Stimulated activated effector memory CD8-positive, alpha-beta T cell treated with anti-CD3 and anti-CD28 coated beads, Interleukin-12 subunit alpha, Interleukin-12 subunit beta, amount 100 ng/mL, for 72 hours (primary cell): ENCODE data around the gene ZNF76.

Experiments used
- ATAC-seq: fragments of 150-1000 bp; cut with Tn5 transposase; 2 replicates; pipeline ENCODE4 v1.10.0; 2021
- DNase-seq, 2 donors: peaks; one replicate each; pipeline ENCODE4 v3.0.0; 2021 to 2022; ENCODE audit warnings: low spot score in 2 of 2
- H3K27ac Mint-ChIP-seq: one replicate; pipeline ENCODE4 v1.8.0; 2022; ENCODE audit warnings: mild to moderate bottlenecking, mixed read lengths
- H3K36me3 Mint-ChIP-seq: one replicate; pipeline ENCODE4 v1.8.0; 2022; ENCODE audit warnings: mild to moderate bottlenecking, mixed read lengths
- H3K4me1 Mint-ChIP-seq: one replicate; pipeline ENCODE4 v1.8.0; 2022; ENCODE audit warnings: mixed read lengths
- H3K4me3 Mint-ChIP-seq: one replicate; pipeline ENCODE4 v1.8.0; 2022; ENCODE audit warnings: mild to moderate bottlenecking, mixed read lengths
- H3K9me3 Mint-ChIP-seq: one replicate; pipeline ENCODE4 v1.8.0; 2022; ENCODE audit warnings: mixed read lengths

Gene ZNF76

GRCh38 chr6:35275744-35276260, 16.3 kb downstream of the ZNF76 start:
- Mint-ChIP-seq H3K27ac (no peak overlapping the region), H3K4me3 (no peak overlapping the region)

GRCh38 chr6:35278708-35279107, 19.2 kb downstream of the ZNF76 start:
- H3K9me3 Mint-ChIP-seq = no peaks in the 10 kb centered on the region
- DNase-seq = no peak
- peaks cover 30% of the 10 kb centered on the region for H3K36me3 Mint-ChIP-seq
- H3K4me3 Mint-ChIP-seq = no peak overlapping the region
- no peak overlapping the region for H3K27ac Mint-ChIP-seq
- H3K4me1 Mint-ChIP-seq = peaks cover 14% of the 10 kb centered on the region
- no peak for ATAC-seq

More at GRCh38 chr6:35275744-35276260, 16.3 kb downstream of the ZNF76 start:
- no peak for ATAC-seq
- no peak for DNase-seq
- Mint-ChIP-seq H3K4me1 (peaks cover 14% of the 10 kb centered on the region), H3K9me3 (no peaks in the 10 kb centered on the region), H3K36me3 (peaks cover 1% of the 10 kb centered on the region)

GRCh38 chr6:35280903-35281302, 21.4 kb downstream of the ZNF76 start:
- DNase-seq = no peak
- Mint-ChIP-seq H3K4me1 (peaks cover 6% of the 10 kb centered on the region), H3K27ac (peak overlapping the region; percentile 4), H3K36me3 (peaks cover 52% of the 10 kb centered on the region), H3K4me3 (no peak overlapping the region), H3K9me3 (no peaks in the 10 kb centered on the region)
- ATAC-seq = no peak

- Mint-ChIP-seq H3K4me1 (peaks cover 6% of the 10 kb centered on the region), H3K4me3 (no peak overlapping the region), H3K27ac (peak overlapping the region; percentile 26), H3K36me3 (peaks cover 68% of the 10 kb centered on the region), H3K9me3 (no peaks in the 10 kb centered on the region)
- DNase-seq = no peak
- no peak for ATAC-seq
Measured at GRCh38 chr6:35282472-35282871, 22.9 kb downstream of the ZNF76 start.

- H3K4me3 Mint-ChIP-seq = no peak overlapping the region
- H3K4me1 Mint-ChIP-seq = peaks cover 6% of the 10 kb centered on the region
- H3K36me3 Mint-ChIP-seq = peaks cover 77% of the 10 kb centered on the region
- ATAC-seq = no peak
- peak overlapping the region; percentile 26 for H3K27ac Mint-ChIP-seq
- H3K9me3 Mint-ChIP-seq = no peaks in the 10 kb centered on the region
- DNase-seq = no peak
Measured at GRCh38 chr6:35283361-35283760, 23.8 kb downstream of the ZNF76 start.

- Mint-ChIP-seq H3K4me3 (no peak overlapping the region), H3K4me1 (no peaks in the 10 kb centered on the region), H3K27ac (no peak overlapping the region), H3K9me3 (no peaks in the 10 kb centered on the region), H3K36me3 (peaks cover 87% of the 10 kb centered on the region)
- no peak for DNase-seq
- no peak for ATAC-seq
Measured at GRCh38 chr6:35287671-35288396, 28.3 kb downstream of the ZNF76 start.

GRCh38 chr6:35288834-35289233, 29.3 kb downstream of the ZNF76 start:
- Mint-ChIP-seq H3K36me3 (peaks cover 85% of the 10 kb centered on the region), H3K4me3 (no peak overlapping the region), H3K27ac (peak overlapping the region; percentile 35)

GRCh38 chr6:35291491-35291890, 32.0 kb downstream of the ZNF76 start:
- Mint-ChIP-seq H3K36me3 (peaks cover 84% of the 10 kb centered on the region), H3K27ac (no peak overlapping the region), H3K4me3 (no peak overlapping the region), H3K4me1 (peaks cover 6% of the 10 kb centered on the region), H3K9me3 (no peaks in the 10 kb centered on the region)
- ATAC-seq (no peak), DNase-seq (no peak)

More at GRCh38 chr6:35288834-35289233, 29.3 kb downstream of the ZNF76 start:
- DNase-seq (no peak), ATAC-seq (no peak)
- H3K9me3 Mint-ChIP-seq = no peaks in the 10 kb centered on the region
- no peaks in the 10 kb centered on the region for H3K4me1 Mint-ChIP-seq

GRCh38 chr6:35292494-35292893, 33.0 kb downstream of the ZNF76 start:
- no peak for ATAC-seq
- DNase-seq = no peak
- Mint-ChIP-seq H3K4me3 (no peak overlapping the region), H3K36me3 (peaks cover 74% of the 10 kb centered on the region), H3K27ac (no peak overlapping the region), H3K4me1 (peaks cover 10% of the 10 kb centered on the region), H3K9me3 (no peaks in the 10 kb centered on the region)

- Mint-ChIP-seq H3K4me1 (peaks cover 12% of the 10 kb centered on the region), H3K9me3 (no peaks in the 10 kb centered on the region), H3K27ac (peak overlapping the region; percentile 53), H3K36me3 (peaks cover 62% of the 10 kb centered on the region), H3K4me3 (no peak overlapping the region)
- ATAC-seq (no peak), DNase-seq (no peak)
Measured at GRCh38 chr6:35293681-35294080, 34.1 kb downstream of the ZNF76 start.

GRCh38 chr6:35294308-35294945, 34.9 kb downstream of the ZNF76 start:
- peak overlapping the region; percentile 53 for H3K27ac Mint-ChIP-seq
- H3K4me1 Mint-ChIP-seq = peaks cover 20% of the 10 kb centered on the region
- no peaks in the 10 kb centered on the region for H3K9me3 Mint-ChIP-seq
- DNase-seq = no peak
- peaks cover 55% of the 10 kb centered on the region for H3K36me3 Mint-ChIP-seq
- ATAC-seq = no peak
- H3K4me3 Mint-ChIP-seq = no peak overlapping the region

GRCh38 chr6:35295036-35295435, 35.5 kb downstream of the ZNF76 start:
- Mint-ChIP-seq H3K9me3 (no peaks in the 10 kb centered on the region), H3K27ac (no peak overlapping the region), H3K4me1 (peaks cover 26% of the 10 kb centered on the region), H3K36me3 (peaks cover 55% of the 10 kb centered on the region), H3K4me3 (no peak overlapping the region)
- no peak for DNase-seq
- ATAC-seq = no peak

GRCh38 chr6:35295521-35296315, 36.2 kb downstream of the ZNF76 start:
- DNase-seq (no peak), ATAC-seq (no peak)
- Mint-ChIP-seq H3K4me1 (peaks cover 33% of the 10 kb centered on the region), H3K4me3 (no peak overlapping the region), H3K36me3 (peaks cover 55% of the 10 kb centered on the region), H3K27ac (peak overlapping the region; percentile 89), H3K9me3 (no peaks in the 10 kb centered on the region)

GRCh38 chr6:35296931-35297600, 37.5 kb downstream of the ZNF76 start:
- Mint-ChIP-seq H3K27ac (peak overlapping the region; percentile 89), H3K9me3 (no peaks in the 10 kb centered on the region), H3K4me1 (peaks cover 43% of the 10 kb centered on the region), H3K36me3 (peaks cover 45% of the 10 kb centered on the region), H3K4me3 (peak overlapping the region; percentile 73)
- ATAC-seq (no peak), DNase-seq (no peak)
